Measurements from ENCODE around the gene ZBTB48.

- TF ChIP-seq CTCF (IDR thresholded peaks at IDR 0.05; ENCODE audit: insufficient read depth, low read length) (no peak), POLR2AphosphoS5 (IDR thresholded peaks at IDR 0.05; ENCODE audit: low read depth) (peak; percentile 50; the same call in 1 of the 2 replicates), REST (IDR thresholded peaks at IDR 0.05; ENCODE audit: insufficient replicate concordance, low read depth) (no peak), SPI1 (IDR thresholded peaks at IDR 0.05; ENCODE audit: borderline replicate concordance, low read depth) (no peak)
These were observed 53.1 kb downstream of the ZBTB48 start for GRCh38 chr1:6632588-6633514.

Measured in HL-60 (cell line).